H9 (cell line): ENCODE results near the gene SLAMF7. TPM values are rescaled to one million over a fixed set of nuclear protein-coding genes. Genes with fewer than 3 reads are reported as not detected.

Experiments used
- DNase-seq: peaks from one replicate; pipeline ENCODE4 v3.0.0-alpha.2; 2017
- H2AFZ ChIP-seq: one replicate; pipeline ENCODE4 v1.6.1; 2013; ENCODE audit warnings: mild to moderate bottlenecking, low read length, control low read depth, moderate library complexity
- H2AK5ac ChIP-seq: 2 replicates; pipeline ENCODE4 v1.6.1; 2013; ENCODE audit warnings: low read length, control low read depth, mixed read lengths; ENCODE audit not compliant: insufficient read length
- H2BK120ac ChIP-seq: one replicate; pipeline ENCODE4 v1.6.1; 2013; ENCODE audit warnings: low read depth, mild to moderate bottlenecking, low read length, control low read depth, inconsistent platforms; ENCODE audit not compliant: poor library complexity, severe bottlenecking
- H2BK12ac ChIP-seq: 2 replicates; pipeline ENCODE4 v1.6.1; 2013; ENCODE audit warnings: low read length, control low read depth, mixed read lengths, low read depth; ENCODE audit not compliant: insufficient read length
- H2BK15ac ChIP-seq: 2 replicates; pipeline ENCODE4 v1.6.1; 2013; ENCODE audit warnings: low read depth, low read length, control low read depth
- H2BK20ac ChIP-seq: one replicate; pipeline ENCODE4 v1.6.1; 2013; ENCODE audit warnings: low read depth, mild to moderate bottlenecking, low read length, control low read depth, inconsistent platforms; ENCODE audit not compliant: poor library complexity, severe bottlenecking
- H2BK5ac ChIP-seq: 2 replicates; pipeline ENCODE4 v1.6.1; 2013; ENCODE audit warnings: low read length, control low read depth, mixed read lengths; ENCODE audit not compliant: insufficient read length
- H3K14ac ChIP-seq: 2 replicates; pipeline ENCODE4 v1.6.1; 2013; ENCODE audit warnings: low read length, control low read depth; ENCODE audit not compliant: insufficient read depth
- H3K18ac ChIP-seq: 2 replicates; pipeline ENCODE4 v1.6.1; 2013; ENCODE audit warnings: low read depth, mild to moderate bottlenecking, mixed read lengths, low read length, control low read depth; ENCODE audit not compliant: insufficient read length
- H3K23ac ChIP-seq: 2 replicates; pipeline ENCODE4 v1.6.1; 2013; ENCODE audit warnings: low read length, control low read depth, mixed read lengths, low read depth; ENCODE audit not compliant: insufficient read length
- H3K23me2 ChIP-seq: 2 replicates; pipeline ENCODE4 v1.6.1; 2013; ENCODE audit warnings: low read depth, mild to moderate bottlenecking, mixed read lengths, low read length, control low read depth; ENCODE audit not compliant: insufficient read length, poor library complexity, severe bottlenecking
- H3K27ac ChIP-seq: 2 replicates; pipeline ENCODE4 v1.5.1; 2013; ENCODE audit warnings: low read length, control low read depth, mixed read lengths, low read depth; ENCODE audit not compliant: insufficient read length
- H3K27me3 ChIP-seq: 2 replicates; pipeline ENCODE4 v1.6.1; 2013; ENCODE audit warnings: low read length, control low read depth, inconsistent platforms; ENCODE audit not compliant: insufficient read depth
- H3K4ac ChIP-seq: 2 replicates; pipeline ENCODE4 v1.6.1; 2013; ENCODE audit warnings: low read depth, mild to moderate bottlenecking, control low read depth, inconsistent platforms, low read length, moderate library complexity
- H3K4me1 ChIP-seq: 2 replicates; pipeline ENCODE4 v1.6.1; 2013; ENCODE audit warnings: low read length, control low read depth, inconsistent platforms; ENCODE audit not compliant: insufficient read depth
- H3K4me2 ChIP-seq: 2 replicates; pipeline ENCODE4 v1.6.1; 2013; ENCODE audit warnings: low read length, control low read depth, mixed read lengths; ENCODE audit not compliant: insufficient read length, insufficient read depth
- H3K56ac ChIP-seq: 2 replicates; pipeline ENCODE4 v1.6.1; 2013; ENCODE audit warnings: low read depth, mild to moderate bottlenecking, mixed read lengths, low read length, control low read depth; ENCODE audit not compliant: insufficient read length
- H3K79me1 ChIP-seq: 2 replicates; pipeline ENCODE4 v1.6.1; 2013; ENCODE audit warnings: low read depth, mild to moderate bottlenecking, moderate library complexity, low read length, control low read depth, inconsistent platforms; ENCODE audit not compliant: insufficient read depth, poor library complexity, severe bottlenecking
- H3K79me2 ChIP-seq: 2 replicates; pipeline ENCODE4 v1.6.1; 2013; ENCODE audit warnings: low read length, control low read depth, inconsistent platforms; ENCODE audit not compliant: insufficient read depth
- H3K9ac ChIP-seq: 2 replicates; pipeline ENCODE4 v1.6.1; 2013; ENCODE audit warnings: low read length, control low read depth, mixed read lengths; ENCODE audit not compliant: insufficient read length; ENCODE audit errors: extremely low read depth
- H3K9me3 ChIP-seq: one replicate; pipeline ENCODE4 v1.6.1; 2013; ENCODE audit warnings: low read depth, low read length, inconsistent platforms; ENCODE audit not compliant: control insufficient read depth
- H3T11ph ChIP-seq: one replicate; pipeline ENCODE4 v1.6.1; 2013; ENCODE audit warnings: mild to moderate bottlenecking, low read length, control low read depth, inconsistent platforms
- H4K20me1 ChIP-seq: one replicate; pipeline ENCODE4 v1.6.1; 2013; ENCODE audit not compliant: control insufficient read depth, insufficient read length, insufficient read depth
- H4K5ac ChIP-seq: 2 replicates; pipeline ENCODE4 v1.6.1; 2013; ENCODE audit warnings: low read depth, mild to moderate bottlenecking, mixed read lengths, low read length, control low read depth; ENCODE audit not compliant: insufficient read length
- H4K8ac ChIP-seq: replicated peaks from 2 replicates; pipeline ENCODE4 v1.6.1; 2013; ENCODE audit warnings: low read length, control low read depth, mixed read lengths, low read depth; ENCODE audit not compliant: insufficient read length
- H4K91ac ChIP-seq: 2 replicates; pipeline ENCODE4 v1.6.1; 2013; ENCODE audit warnings: low read depth, mild to moderate bottlenecking, moderate library complexity, mixed read lengths, low read length, control low read depth; ENCODE audit not compliant: insufficient read length
- H3K27ac Mint-ChIP-seq, 3 experiments: 2 replicates in 2 of 3; 3 replicates in 1 of 3; pipeline ENCODE4 v1.8.0; 2020 to 2021; ENCODE audit warnings: mixed read lengths in 3 of 3, mild to moderate bottlenecking in 1 of 3, moderate library complexity in 1 of 3
- H3K27me3 Mint-ChIP-seq: 2 replicates; pipeline ENCODE4 v1.8.0; 2021; ENCODE audit warnings: low read depth, mild to moderate bottlenecking, moderate library complexity, mixed read lengths
- H3K36me3 Mint-ChIP-seq, 3 experiments: 2 replicates in 2 of 3; 3 replicates in 1 of 3; pipeline ENCODE4 v1.8.0; 2020 to 2021; ENCODE audit warnings: low read depth in 3 of 3, mixed read lengths in 3 of 3; ENCODE audit not compliant: insufficient read depth in 1 of 3
- H3K4me1 Mint-ChIP-seq, 2 experiments: 2 replicates each; pipeline ENCODE4 v1.8.0; 2020; ENCODE audit warnings: mixed read lengths in 2 of 2
- H3K4me3 Mint-ChIP-seq, 2 experiments: 2 replicates in 1 of 2; 3 replicates in 1 of 2; pipeline ENCODE4 v1.8.0; 2020 to 2021; ENCODE audit warnings: mild to moderate bottlenecking in 2 of 2, mixed read lengths in 2 of 2, moderate library complexity in 1 of 2
- H3K9me3 Mint-ChIP-seq, 2 experiments: 2 replicates in 1 of 2; 3 replicates in 1 of 2; pipeline ENCODE4 v1.8.0; 2020; ENCODE audit warnings: mild to moderate bottlenecking in 2 of 2, mixed read lengths in 2 of 2, moderate library complexity in 1 of 2
- total RNA-seq: library from RNA; stranded (reverse); gene quantifications from 2 replicates; pipeline ENCODE4 v1.2.1, GENCODE V29; 2021
- TF ChIP-seq, protein P1 (sequence below): fragments of 200-600 bp; sonication (generic); conservative IDR thresholded peaks from 3 replicates; pipeline ENCODE4 v1.8.0; 2021; ENCODE audit warnings: antibody characterized with exemption, mild to moderate bottlenecking

SLAMF7 gene
- total RNA-seq, 1 experiment from 2014 or later: not detected

DNA sequence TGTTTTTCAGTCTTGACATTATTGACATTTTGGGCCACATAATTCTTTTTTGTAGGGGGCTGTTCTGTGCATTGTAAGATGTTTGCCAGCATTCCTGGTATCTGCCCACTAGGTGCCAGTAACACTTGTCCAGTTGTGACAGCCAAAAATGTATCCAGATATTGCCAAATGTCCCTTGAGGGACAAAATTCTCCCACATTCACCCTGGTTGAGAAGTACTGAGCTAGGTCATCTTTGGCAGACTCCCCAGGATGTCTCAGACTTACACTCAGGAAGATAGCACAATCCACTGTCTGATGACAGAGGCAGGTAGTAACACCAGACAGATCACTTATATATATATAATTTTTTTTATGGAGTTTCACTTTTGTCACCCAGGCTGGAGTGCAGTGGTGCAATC, 33.3 kb upstream of the SLAMF7 start:
- H4K20me1 ChIP-seq: no peaks in the 10 kb centered on the region
- H3K4me3 Mint-ChIP-seq: no peak overlapping the region
- no peaks in the 10 kb centered on the region for H3K9me3 ChIP-seq

More for the DNA sequence above, 33.3 kb upstream of the SLAMF7 start:
- Histone ChIP-seq H2BK20ac (no peak overlapping the region), H4K5ac (no peak overlapping the region), H2BK120ac (no peak overlapping the region), H2BK15ac (no peak overlapping the region), H3K18ac (no peak overlapping the region), H4K8ac (no peak overlapping the region), H4K91ac (no peak overlapping the region), H3K79me1 (no peaks in the 10 kb centered on the region), H3K14ac (no peak overlapping the region), H3K23ac (no peak overlapping the region), H3K4ac (no peak overlapping the region), H3K4me2 (no peak overlapping the region), H3K27me3 (no peaks in the 10 kb centered on the region), H3K56ac (no peak overlapping the region), H3K23me2 (no peaks in the 10 kb centered on the region), H3T11ph (no peak overlapping the region), H3K27ac (no peak overlapping the region), H2AK5ac (no peak overlapping the region), H2AFZ (no peak overlapping the region), H3K4me1 (no peaks in the 10 kb centered on the region; the same call in 1 of the 2 replicates), H2BK12ac (no peak overlapping the region), H3K79me2 (no peaks in the 10 kb centered on the region), H2BK5ac (no peak overlapping the region), H3K9ac (no peak overlapping the region)
- H3K4me1 Mint-ChIP-seq: peaks cover 17 to 20% of the 10 kb centered on the region in 2 experiments
- DNase-seq: no peak
- no peaks in the 10 kb centered on the region for H3K27me3 Mint-ChIP-seq
- no peaks in the 10 kb centered on the region for H3K36me3 Mint-ChIP-seq
- no peak overlapping the region for H3K27ac Mint-ChIP-seq
- TF ChIP-seq, protein P1, sequence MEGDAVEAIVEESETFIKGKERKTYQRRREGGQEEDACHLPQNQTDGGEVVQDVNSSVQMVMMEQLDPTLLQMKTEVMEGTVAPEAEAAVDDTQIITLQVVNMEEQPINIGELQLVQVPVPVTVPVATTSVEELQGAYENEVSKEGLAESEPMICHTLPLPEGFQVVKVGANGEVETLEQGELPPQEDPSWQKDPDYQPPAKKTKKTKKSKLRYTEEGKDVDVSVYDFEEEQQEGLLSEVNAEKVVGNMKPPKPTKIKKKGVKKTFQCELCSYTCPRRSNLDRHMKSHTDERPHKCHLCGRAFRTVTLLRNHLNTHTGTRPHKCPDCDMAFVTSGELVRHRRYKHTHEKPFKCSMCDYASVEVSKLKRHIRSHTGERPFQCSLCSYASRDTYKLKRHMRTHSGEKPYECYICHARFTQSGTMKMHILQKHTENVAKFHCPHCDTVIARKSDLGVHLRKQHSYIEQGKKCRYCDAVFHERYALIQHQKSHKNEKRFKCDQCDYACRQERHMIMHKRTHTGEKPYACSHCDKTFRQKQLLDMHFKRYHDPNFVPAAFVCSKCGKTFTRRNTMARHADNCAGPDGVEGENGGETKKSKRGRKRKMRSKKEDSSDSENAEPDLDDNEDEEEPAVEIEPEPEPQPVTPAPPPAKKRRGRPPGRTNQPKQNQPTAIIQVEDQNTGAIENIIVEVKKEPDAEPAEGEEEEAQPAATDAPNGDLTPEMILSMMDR: no peak
- H3K9me3 Mint-ChIP-seq: no peaks in the 10 kb centered on the region
